HL-60/S4 (cell line): ENCODE data around the gene GJC1.
"Not testable (repeated sequence)": the region's sequence is repeated elsewhere in the genome, so short reads cannot be mapped to it uniquely, and the experiment has no call there.

Experiments
- in situ Hi-C: fragments of 300-500 bp; cut with MboI; formaldehyde crosslinking; loops from 2 replicates; pipeline ENCODE4 v1.14.3; 2022; ENCODE audit warnings: low sequenced_read_pairs

The GJC1 gene

DNA sequence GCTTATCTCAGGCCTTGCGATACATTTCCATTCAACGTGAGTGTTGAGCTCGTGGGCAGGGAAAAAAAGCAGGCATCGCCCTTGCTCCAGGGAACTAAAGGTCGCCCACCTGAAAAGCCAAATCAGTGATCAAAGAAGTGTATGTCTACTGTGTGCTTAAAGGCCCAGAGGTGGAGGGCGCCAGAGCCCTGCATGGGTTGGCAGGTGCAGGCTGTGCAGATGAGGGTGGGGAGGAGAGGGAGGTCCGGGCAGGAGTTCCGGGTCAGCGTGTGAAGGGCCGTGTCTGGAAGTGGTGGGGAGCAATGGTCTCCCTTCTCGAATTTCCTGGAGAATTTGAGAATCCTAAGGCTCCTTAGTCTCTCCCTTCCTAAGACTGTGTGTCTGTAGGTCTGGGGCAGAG lies 64.1 kb downstream of the GJC1 start:
- in situ Hi-C loops, result no loop called here

DNA sequence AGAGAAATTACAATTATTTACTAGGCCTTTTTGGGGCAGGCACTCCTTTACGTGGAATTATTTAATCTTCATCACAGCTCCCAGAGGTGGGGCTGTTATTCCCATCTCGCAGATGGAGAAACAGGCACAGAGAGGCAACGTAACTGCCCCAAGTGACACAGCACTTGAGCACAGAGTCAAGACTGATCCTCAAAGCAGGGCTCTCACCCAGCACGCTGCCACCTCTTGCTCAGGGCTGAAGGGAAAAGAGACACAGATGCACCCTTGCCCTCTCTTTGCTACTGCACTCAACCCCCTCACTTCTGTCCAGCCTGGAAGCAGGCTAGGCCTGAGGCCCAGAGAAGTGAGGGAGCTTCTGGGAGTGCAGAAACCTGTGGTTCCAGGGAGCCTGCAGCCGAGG lies 66.9 kb downstream of the GJC1 start:
- in situ Hi-C loops, result no loop called here

GRCh38 chr17:44761932-44762810 lies 67.9 kb downstream of the GJC1 start:
- in situ Hi-C loops, result no loop called here

DNA sequence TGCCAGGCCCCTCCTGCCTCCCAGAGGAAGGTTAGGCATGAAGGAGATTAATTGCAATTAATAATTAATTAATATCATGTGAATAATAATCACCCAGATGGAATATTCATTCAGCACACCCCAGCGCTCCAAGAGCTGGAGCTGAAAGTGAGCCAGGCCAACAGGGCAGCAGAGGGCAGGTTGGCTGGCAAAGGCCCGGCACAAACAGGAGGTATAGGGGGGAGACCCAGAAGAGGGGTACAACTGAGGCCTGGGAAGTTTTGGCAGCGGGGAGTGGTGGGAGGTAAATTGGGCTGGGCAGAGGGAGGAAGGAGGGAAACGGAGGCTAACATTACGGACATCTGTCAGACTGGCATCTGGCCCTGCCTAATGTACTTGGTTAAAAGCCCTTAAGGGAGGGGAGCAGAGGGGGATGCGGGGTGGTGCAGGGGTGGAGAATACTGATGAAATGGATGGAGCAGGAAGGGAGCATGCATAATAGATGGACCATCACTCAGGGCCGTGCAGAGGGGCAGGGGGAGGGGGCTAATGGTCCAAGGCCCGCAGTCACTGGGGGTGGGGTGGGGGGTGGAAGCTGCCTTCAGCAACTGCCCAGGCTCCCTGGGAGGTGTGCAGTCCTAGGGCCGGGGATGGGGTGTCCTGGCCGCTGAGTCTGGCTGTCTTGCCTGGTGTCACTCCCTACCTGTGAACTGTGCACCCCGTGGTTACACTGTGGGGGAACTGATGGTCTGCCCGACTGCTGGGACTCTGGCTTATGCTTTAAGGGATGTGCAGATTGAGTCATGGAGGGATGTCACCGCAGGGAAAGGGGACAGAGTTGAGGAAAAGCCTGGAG lies 69.4 kb downstream of the GJC1 start:
- in situ Hi-C loops, result no loop called here

GRCh38 chr17:44759916-44760243 lies 70.2 kb downstream of the GJC1 start:
- in situ Hi-C loops, result no loop called here

DNA sequence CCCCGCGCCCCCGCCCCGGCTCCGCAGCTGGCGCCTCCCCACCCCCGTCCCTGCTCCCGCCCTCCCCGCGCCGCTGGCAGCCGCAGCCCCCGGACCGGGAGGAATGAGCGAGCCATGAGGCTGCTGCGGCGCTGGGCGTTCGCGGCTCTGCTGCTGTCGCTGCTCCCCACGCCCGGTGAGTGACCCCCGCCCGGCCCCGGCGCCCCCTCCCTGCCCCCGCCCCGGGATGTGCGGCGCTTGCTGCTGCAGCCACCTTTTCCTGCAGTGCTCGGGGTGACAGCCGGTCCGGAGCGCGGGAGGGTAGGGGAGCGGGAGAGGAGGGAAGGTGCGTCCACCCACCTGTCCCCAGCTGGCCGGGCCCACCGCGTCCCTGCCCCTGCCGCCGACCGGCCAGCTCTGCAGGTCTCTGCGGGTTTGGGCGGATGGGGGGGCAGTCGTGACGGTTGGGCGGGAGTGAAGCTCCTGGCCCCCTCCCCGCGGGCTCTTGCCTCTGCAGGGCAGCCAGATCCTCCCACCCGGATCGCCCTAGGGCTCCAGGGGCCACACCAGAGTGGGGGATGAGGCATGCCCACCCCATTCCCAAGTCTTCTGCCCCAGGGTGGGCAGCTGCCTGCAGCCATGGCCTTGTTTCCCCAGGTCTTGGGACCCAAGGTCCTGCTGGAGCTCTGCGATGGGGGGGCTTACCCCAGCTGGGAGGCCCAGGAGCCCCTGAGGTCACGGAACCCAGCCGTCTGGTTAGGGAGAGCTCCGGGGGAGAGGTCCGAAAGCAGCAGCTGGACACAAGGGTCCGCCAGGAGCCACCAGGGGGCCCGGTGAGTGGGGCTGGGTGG lies 70.8 kb downstream of the GJC1 start:
- in situ Hi-C loops, result no loop called here

- in situ Hi-C loops, result no loop called here
Observed at GRCh38 chr17:44758414-44759085, 71.5 kb downstream of the GJC1 start, which contains the start of gene ADAM11. ADAM11 (plus strand) TSS chr17:44758988; CDS start chr17:44759200, 212 bp downstream.

DNA sequence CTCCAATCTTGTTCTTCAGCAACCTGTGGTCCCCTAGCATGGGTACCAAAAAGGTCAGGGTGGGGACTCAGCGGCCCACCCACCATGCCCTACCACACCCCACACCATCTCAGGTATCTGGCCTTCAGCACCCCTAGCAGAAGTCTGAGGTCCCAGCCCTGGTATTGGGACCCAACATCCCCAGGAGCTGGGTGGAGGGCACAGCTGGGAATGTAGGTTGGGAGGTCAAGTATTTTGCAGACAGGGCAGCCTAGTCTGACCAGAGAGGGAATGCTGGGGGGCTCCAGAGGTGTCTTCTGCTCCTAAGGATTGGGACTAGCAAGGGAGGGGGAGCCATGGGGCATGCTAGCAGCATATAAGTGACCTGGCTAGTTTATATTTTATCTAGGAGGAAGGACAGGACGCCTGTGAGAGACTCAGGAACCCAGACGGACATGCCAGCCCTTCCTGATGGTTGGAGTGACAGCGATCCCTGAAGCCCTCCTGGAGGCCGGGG lies 72.1 kb downstream of the GJC1 start:
- in situ Hi-C loops, result no loop called here

DNA sequence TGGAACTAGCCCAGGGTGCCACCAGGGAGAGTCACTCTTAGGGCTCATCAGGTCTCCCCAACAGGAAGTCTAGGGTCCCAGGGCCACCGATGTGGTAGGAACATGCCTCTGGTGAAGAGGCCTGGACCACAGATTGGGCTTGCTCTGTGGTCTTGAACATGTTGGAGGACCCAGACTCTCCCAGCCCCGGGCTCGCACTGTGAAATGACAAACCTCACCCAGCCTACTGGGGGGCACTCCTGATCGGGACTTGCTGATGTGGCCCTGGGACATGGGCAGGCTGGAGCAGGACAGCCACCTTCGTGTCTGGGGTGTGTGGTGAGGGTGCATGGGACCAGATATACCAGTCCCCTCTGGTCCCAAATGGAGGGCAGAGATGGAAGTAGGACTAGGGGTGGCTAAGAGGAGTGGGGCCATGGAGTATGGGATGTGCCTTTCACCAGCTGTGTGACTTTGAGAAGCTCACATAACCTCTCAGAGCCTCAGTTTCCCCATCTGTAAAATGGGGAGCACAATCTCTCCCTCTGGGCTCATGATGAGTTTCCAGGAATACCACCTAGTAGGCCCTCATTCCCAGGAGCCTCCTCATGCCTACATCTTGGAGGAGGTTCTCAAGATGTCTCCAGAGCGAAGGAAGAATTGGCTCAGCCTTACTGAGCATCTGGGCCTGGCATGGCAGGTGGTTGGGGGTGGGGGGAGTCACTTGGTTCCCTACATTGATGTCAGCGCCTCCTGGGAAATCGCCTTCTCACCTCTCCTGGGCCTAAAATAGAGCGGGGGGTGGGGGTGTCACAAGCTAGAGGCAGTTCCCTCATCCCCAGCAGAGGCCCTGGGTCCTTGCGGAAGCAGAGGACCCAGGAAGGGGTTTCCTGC lies 72.8 kb downstream of the GJC1 start:
- in situ Hi-C loops, result no loop called here

DNA sequence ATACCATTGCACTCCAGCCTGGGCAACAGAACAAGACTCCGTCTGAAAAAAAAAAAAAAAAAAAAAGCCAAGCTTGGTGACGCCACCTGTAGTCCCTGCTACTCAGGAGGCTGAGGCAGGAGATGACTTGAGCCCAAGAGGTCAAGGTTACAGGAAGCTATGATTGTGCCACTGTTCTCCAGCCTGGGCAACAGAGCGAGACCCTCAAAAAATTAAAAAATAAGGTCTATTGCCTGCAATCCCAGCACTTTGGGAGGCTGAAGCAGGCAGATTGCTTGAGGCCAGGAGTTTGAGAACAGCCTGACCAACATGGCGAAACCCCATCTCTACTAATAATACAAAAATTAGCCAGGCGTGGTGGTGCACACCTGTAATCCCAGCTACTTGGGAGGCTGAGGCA lies 74.9 kb downstream of the GJC1 start:
- in situ Hi-C loops, result not testable (repeated sequence)

DNA sequence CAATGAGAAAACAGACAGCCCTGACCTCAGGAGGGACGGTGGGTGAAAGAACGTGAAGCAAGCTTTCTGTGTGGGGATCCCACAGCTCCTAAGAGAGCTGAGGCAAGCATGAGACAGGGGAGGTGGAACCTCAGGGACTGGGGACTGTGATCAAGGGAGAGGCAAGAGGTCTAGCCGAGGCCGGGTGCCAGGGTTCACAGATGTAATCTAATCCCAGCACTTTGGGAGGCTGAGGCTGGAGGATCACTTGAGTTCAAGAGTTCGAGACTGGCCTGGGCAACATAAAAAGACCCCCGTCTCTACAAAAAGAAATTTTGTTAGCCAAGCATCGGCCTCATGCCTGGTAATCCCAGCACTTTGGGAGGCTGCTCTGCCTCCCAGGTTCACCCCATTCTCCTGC lies 75.8 kb downstream of the GJC1 start:
- in situ Hi-C loops, result no loop called here

GRCh38 chr17:44752953-44753861 lies 76.9 kb downstream of the GJC1 start:
- in situ Hi-C loops, result no loop called here

DNA sequence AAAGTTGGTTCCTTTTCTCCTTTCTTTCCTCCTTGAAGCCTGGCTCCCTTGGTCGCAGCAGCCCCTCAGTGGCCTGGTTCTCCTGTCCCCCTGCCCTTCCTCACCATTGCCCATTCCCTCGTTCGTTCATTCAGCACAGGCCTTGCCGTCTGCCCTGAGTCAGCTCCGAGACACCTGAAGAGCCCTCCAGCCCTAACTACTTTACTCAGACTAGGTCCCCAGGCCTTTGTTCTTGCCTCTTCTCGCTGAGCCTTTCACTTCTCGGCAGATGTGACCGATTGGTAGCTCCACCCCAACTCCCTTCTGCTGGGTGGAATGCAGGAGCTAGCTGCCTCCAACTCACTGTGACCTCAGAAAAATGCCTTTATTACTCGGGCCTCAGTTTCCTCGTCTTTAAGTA lies 78.3 kb downstream of the GJC1 start:
- in situ Hi-C loops, result no loop called here

DNA sequence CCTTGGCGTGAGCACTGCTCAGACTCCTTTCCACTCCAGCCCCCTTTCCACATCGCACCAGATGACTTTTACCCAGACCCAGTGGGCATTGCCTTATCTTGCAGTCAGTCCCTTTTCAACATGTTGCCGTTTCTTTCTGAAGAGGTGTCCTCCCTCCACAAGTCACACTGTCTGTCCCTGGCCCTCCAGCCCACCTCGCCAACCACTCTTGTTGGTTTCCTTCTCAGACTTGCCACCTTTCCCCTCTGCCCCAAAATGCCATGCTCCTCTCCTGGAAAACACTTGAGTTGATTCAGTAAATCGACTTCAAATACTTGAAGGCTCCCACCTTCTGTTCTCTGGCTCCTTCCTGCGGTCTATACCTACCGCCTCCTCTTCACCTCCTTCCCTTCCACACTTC lies 78.8 kb downstream of the GJC1 start:
- in situ Hi-C loops, result no loop called here

DNA sequence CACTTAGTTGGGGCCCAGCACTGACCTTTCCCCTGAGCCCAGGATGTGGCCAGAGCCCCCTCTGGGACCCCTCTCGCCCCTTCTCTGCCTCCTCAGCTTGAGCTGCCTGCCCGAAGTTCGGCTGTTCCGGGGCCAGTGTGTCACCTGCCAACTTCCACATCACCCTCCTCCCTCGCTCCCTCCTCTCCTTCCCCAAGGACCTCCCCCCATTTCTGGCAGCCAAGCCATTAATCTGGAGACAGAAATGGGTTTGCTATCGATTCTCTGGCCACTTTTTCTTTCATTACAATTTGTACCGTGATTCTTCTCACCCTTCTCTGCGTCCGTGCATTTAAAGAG lies 80.1 kb downstream of the GJC1 start:
- in situ Hi-C loops, result no loop called here

DNA sequence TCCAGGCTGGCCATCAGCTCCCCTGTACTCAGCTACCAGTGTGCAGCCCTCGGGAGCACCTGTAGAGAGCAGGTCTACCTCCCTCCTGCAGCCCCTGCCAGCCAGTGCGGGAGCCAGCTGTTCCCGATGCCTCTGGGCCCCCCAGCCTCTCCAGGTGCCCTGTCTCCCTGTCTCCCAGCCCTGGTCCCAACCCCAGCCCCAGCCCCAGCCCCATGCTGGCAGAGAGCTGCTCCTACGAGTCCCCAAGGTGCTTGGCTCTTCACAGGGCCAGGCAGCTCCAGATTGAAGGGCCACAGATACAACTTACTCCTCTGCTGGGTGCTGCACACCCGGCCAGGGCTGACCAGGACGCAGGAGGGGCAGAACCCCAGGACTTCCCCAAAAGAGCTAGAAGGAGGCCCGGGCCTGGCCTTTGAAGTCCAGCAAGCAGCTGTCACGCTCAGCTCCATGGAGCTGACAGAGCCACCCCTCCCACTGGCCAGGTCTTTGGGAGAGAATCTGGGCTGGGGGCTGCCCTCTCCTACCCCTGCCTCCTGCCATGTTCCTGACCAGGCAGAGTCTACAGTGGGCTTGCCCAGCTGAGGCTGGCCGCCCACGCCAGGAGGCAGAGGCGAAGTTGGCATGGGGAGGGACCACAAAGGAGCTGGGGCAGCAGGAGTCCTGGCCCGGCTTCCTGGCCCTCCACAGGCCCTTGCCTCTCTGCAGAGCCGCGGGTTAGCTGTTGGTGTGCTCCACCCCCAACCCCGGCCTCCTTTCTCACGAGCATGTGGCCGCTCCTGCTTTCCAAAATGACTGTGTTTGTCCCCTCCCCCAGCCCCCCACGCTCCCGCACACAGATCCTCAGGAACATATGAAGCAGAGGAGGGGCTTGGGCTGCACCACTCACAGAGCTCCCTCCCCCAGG lies 80.8 kb downstream of the GJC1 start:
- in situ Hi-C loops, result no loop called here
